Measurements from ENCODE around the gene RNF44. TPM values are rescaled to one million over a fixed set of nuclear protein-coding genes. Genes with fewer than 3 reads are reported as not detected.
A peak's percentile ranks its signal among the peaks of the same experiment; 100 is the strongest.

RNF44 gene
- total and polyA plus RNA-seq, 2 of the 13 experiments (the other 11 are each of a cell fraction or from before 2014, with no cell fraction given) = 9.2 to 16.8 TPM

- no peak for TF ChIP-seq GMEB1 (CRISPR knock-in tag; IDR thresholded peaks at IDR 0.05; ENCODE audit: borderline replicate concordance)
- TF ChIP-seq ZNF780A (CRISPR knock-in tag; IDR thresholded peaks at IDR 0.05) = no peak
- TF ChIP-seq NFE2L2 (IDR thresholded peaks at IDR 0.05; ENCODE audit: low read length) = no peak
- TF ChIP-seq FUBP1 (CRISPR knock-in tag; IDR thresholded peaks at IDR 0.05; ENCODE audit: borderline replicate concordance) = no peak
- TF ChIP-seq GABPB1 (CRISPR knock-in tag; IDR thresholded peaks at IDR 0.05) = peak; percentile 74; the same call in 1 of the 2 replicates
- peak; percentile 21; the same call in 1 of the 2 replicates for TF ChIP-seq HDAC2 (CRISPR knock-in tag; IDR thresholded peaks at IDR 0.05)
- TF ChIP-seq DPF2 (CRISPR knock-in tag; IDR thresholded peaks at IDR 0.05; ENCODE audit: borderline replicate concordance, low read depth) = no peak
- TF ChIP-seq FOXP4 (CRISPR knock-in tag; IDR thresholded peaks at IDR 0.05) = no peak; the same call in 1 of the 2 replicates
- TF ChIP-seq ZNF329 (CRISPR knock-in tag; IDR thresholded peaks at IDR 0.05; ENCODE audit: low read depth) = no peak; the same call in 1 of the 2 replicates
- TF ChIP-seq TCF12 (IDR thresholded peaks at IDR 0.05) = no peak
- no peak; the same call in 1 of the 2 replicates for TF ChIP-seq TCF12 (CRISPR knock-in tag; IDR thresholded peaks at IDR 0.05)
- TF ChIP-seq ONECUT2 (CRISPR knock-in tag; IDR thresholded peaks at IDR 0.05) = no peak
- TF ChIP-seq ZNF17 (CRISPR knock-in tag; IDR thresholded peaks at IDR 0.05) = no peak
- TF ChIP-seq, protein P1, sequence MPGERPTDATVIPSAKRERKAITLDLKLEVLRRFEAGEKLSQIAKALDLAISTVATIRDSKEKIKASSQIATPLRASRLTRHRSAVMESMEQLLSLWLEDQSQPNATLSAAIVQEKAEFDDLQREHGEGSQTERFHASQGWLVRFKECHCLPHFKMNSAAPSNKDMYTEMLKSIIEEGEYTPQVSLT (CRISPR knock-in tag; IDR thresholded peaks at IDR 0.05; ENCODE audit: borderline replicate concordance, low read depth) = no peak
- no peak for TF ChIP-seq ZNF792 (CRISPR knock-in tag; IDR thresholded peaks at IDR 0.05)
- TF ChIP-seq POLR2G (IDR thresholded peaks at IDR 0.05; ENCODE audit: low read depth, low read length) = peak; percentile 72
- peak; percentile 35; the same call in 1 of the 2 replicates for TF ChIP-seq REPIN1 (CRISPR knock-in tag; IDR thresholded peaks at IDR 0.05; ENCODE audit: borderline replicate concordance, low read depth)
- no peak for TF ChIP-seq ETV6 (CRISPR knock-in tag; conservative IDR thresholded peaks at IDR 0.05)
- no peak; the same call in 1 of the 2 replicates for TF ChIP-seq NFKB2 (CRISPR knock-in tag; IDR thresholded peaks at IDR 0.05; ENCODE audit: borderline replicate concordance)
Measured at GRCh38 chr5:176536902-176537553, at the start of gene RNF44 (continued).

Data from HepG2 (cell line).